IgD-negative memory B cell (primary cell): ENCODE measurements around the gene COX6A2. TPM values are rescaled to one million over a fixed set of nuclear protein-coding genes. Genes with fewer than 3 reads are reported as not detected.

Source experiments
- H3K27ac Mint-ChIP-seq, 3 donors: one replicate each; pipeline ENCODE4 v1.8.0; 2020 to 2022; ENCODE audit warnings: mild to moderate bottlenecking in 3 of 3, mixed read lengths in 3 of 3, moderate library complexity in 1 of 3
- H3K27me3 Mint-ChIP-seq: one replicate; pipeline ENCODE4 v1.8.0; 2021; ENCODE audit warnings: mixed read lengths
- H3K36me3 Mint-ChIP-seq: one replicate; pipeline ENCODE4 v1.8.0; 2020; ENCODE audit warnings: mild to moderate bottlenecking, mixed read lengths
- H3K4me1 Mint-ChIP-seq, 3 donors: one replicate each; pipeline ENCODE4 v1.8.0; 2020 to 2022; ENCODE audit warnings: mixed read lengths in 3 of 3, mild to moderate bottlenecking in 1 of 3
- H3K4me3 Mint-ChIP-seq, 4 donors: one replicate each; pipeline ENCODE4 v1.8.0; 2020 to 2022; ENCODE audit warnings: mild to moderate bottlenecking in 4 of 4, mixed read lengths in 4 of 4, moderate library complexity in 3 of 4
- H3K9me3 Mint-ChIP-seq, 3 donors: one replicate each; pipeline ENCODE4 v1.8.0; 2020 to 2021; ENCODE audit warnings: mixed read lengths in 3 of 3, mild to moderate bottlenecking in 1 of 3
- polyA plus RNA-seq: library from polyadenylated mRNA; unstranded; fragments of 300-500 nt; fragmentation: Illumina TruSeq; gene quantifications from one replicate; pipeline ENCODE4 v1.2.3, GENCODE V29; 2021

The COX6A2 gene
- polyA plus RNA-seq, 1 donor from 2014 or later, result not detected

DNA sequence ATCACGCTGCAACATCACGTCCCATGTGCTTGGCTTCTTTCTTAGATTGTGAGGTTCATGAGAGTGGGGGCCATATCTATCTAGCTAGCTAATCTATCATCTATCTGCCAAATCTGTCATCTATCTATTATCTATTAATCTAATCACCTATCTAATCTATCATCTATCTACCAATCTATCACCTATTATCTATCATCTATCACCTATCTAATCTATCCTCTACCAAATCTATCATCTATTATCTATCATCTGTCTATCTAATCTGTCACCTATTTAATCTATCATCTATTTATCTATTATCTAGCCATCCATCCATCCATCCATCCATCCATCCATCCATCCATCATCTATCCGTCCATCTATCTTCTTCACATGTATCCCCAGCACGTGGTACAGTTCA lies 14.2 kb downstream of the COX6A2 start:
- Mint-ChIP-seq H3K4me3 (no peak overlapping the region), H3K36me3 (no peaks in the 10 kb centered on the region), H3K27me3 (peaks cover 10% of the 10 kb centered on the region), H3K4me1 (peaks cover 0 to 14% (median 5%) of the 10 kb centered on the region in 3 donors), H3K9me3 (peaks cover 0 to 4% (median 3%) of the 10 kb centered on the region in 3 donors), H3K27ac (no peak overlapping the region)

DNA sequence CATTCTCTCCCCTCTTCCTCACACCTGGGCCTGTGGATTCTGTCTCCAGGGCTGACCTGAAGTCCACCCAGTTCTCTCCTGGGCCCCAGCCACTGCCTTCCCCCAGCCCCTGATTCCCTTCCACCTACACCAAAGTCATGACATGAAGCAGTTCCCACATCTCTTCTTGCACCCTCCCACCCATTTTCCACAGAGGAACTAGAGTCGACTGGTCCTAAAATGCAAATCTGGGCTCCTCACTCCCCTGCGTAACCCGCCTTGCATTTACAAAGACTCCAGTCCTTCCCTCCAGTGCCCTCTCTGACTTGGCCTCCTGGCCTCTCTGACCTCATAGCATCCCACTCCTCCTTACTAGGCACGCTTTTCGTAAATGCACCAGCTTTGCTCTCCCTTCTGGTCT lies 14.8 kb downstream of the COX6A2 start:
- Mint-ChIP-seq H3K27ac (peak overlapping the region in 1 of 3 donors; percentile 59), H3K9me3 (peaks cover 0 to 4% (median 3%) of the 10 kb centered on the region in 3 donors), H3K4me1 (peaks cover 0 to 14% (median 8%) of the 10 kb centered on the region in 3 donors), H3K4me3 (no peak overlapping the region), H3K36me3 (no peaks in the 10 kb centered on the region), H3K27me3 (peaks cover 14% of the 10 kb centered on the region)

DNA sequence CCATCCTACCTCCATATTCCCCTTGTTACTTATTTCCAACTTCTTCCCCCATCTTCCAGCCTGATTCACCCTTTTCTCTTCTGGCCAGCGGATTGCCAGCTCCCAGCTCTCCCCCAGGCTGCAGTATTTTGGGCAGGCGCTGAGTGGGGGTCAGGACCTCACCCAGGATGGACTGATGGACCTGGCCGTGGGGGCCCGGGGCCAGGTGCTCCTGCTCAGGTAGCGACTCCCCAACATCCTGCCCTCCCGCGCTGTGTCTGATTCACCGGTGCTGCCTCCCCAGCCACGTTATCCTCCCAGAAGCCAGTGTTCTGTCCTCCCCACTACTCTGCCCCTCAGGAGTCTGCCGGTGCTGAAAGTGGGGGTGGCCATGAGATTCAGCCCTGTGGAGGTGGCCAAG lies 15.4 kb downstream of the COX6A2 start:
- Mint-ChIP-seq H3K4me1 (peaks cover 0 to 14% (median 8%) of the 10 kb centered on the region in 3 donors), H3K4me3 (no peak overlapping the region), H3K36me3 (no peaks in the 10 kb centered on the region), H3K27ac (no peak overlapping the region), H3K9me3 (peaks cover 0 to under 1% (median 0%) of the 10 kb centered on the region in 3 donors), H3K27me3 (peaks cover 14% of the 10 kb centered on the region)

DNA sequence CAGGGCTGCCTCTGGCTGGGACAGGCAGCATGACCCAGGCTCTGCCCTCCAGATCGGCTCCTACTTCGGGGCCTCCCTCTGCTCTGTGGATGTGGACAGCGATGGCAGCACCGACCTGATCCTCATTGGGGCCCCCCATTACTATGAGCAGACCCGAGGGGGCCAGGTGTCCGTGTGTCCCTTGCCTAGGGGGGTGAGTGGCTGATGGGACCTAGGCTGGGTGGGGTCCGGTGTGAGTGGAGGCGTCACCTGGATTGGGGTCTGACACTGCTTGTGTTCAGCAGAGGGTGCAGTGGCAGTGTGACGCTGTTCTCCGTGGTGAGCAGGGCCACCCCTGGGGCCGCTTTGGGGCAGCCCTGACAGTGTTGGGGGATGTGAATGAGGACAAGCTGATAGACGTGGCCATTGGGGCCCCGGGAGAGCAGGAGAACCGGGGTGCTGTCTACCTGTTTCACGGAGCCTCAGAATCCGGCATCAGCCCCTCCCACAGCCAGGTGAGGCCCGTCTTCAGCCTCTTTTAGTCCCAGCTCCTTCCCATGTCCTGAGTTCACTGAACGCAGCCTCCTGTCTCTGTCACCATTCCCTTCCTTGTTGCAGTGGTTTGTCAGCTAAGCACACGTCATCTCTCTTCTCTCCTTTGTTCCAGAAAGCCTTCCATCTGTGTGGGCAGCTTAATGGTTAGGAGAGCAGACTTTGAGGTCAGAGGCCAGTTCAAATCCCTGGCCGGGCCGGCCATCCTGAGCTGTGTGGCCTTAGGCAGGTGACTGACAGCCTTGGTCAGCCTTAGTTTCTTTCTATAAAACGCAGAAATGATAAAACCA lies 16.9 kb downstream of the COX6A2 start:
- H3K27ac Mint-ChIP-seq, result no peak overlapping the region
- no peaks in the 10 kb centered on the region for H3K36me3 Mint-ChIP-seq
- H3K27me3 Mint-ChIP-seq, result peaks cover 14% of the 10 kb centered on the region
- H3K9me3 Mint-ChIP-seq, result no peaks in the 10 kb centered on the region
- H3K4me1 Mint-ChIP-seq, result peaks cover 0 to 14% (median 10%) of the 10 kb centered on the region in 3 donors
- no peak overlapping the region for H3K4me3 Mint-ChIP-seq

DNA sequence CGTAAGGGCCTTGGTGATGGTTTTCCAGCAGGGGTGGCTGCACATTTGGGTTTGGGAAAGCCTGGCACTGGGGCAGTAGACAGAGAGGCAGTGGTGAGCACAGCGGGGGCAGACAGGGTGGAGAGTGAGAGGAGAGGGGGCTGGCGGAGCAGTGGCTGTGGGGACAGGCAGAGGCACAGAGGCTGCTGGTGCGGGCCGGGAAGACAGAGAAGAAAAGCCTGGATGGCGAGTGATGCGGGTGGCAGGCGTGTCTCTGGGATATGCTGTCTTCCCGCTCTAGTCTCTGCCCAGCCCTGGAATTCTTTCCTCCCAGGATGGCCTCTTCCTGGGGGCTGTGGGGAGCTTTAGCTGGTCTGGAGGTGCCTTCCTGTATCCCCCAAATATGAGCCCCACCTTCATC lies 18.1 kb downstream of the COX6A2 start:
- Mint-ChIP-seq H3K4me3 (no peak overlapping the region), H3K27me3 (peaks cover 14% of the 10 kb centered on the region), H3K27ac (no peak overlapping the region), H3K4me1 (peaks cover 0 to 10% (median 10%) of the 10 kb centered on the region in 3 donors), H3K9me3 (no peaks in the 10 kb centered on the region), H3K36me3 (no peaks in the 10 kb centered on the region)

DNA sequence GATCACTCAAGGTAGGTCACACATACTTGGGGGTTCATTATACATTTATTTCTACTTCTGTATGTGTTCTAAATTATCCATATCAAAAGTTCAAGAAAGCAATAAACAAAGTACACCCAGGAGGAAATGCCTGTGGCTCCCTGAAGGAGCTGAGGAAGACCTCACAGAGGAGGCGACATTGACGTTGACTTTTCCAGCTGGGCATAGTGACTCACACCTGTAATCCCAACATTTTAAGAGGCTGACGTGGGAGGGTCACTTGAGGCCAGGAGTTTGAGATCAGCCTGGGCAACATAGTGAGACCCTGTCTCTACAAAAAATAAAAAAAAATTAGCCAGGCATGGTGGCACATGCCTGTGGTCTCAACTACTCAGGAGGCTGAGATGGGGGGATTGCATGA lies 18.7 kb downstream of the COX6A2 start:
- Mint-ChIP-seq H3K27ac (no peak overlapping the region), H3K9me3 (no peaks in the 10 kb centered on the region), H3K4me1 (peaks cover 0 to 10% (median 10%) of the 10 kb centered on the region in 3 donors), H3K36me3 (no peaks in the 10 kb centered on the region), H3K27me3 (peaks cover 14% of the 10 kb centered on the region), H3K4me3 (no peak overlapping the region)

DNA sequence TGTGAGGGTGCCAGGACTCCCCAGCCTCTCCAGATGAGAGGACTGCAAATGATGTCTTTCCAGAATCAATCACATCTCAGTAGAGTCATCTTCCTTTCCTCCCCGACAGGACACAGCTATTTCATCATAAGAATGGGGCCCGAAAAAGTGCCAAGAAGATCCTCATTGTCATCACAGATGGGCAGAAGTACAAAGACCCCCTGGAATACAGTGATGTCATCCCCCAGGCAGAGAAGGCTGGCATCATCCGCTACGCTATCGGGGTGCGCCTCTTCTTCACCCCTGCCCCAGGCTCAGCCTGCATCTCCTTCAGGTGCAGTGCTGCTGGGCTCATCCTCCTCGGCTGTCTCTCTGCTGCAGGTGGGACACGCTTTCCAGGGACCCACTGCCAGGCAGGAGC lies 20.8 kb downstream of the COX6A2 start:
- Mint-ChIP-seq H3K4me3 (no peak overlapping the region), H3K9me3 (no peaks in the 10 kb centered on the region), H3K27me3 (peaks cover 7% of the 10 kb centered on the region), H3K36me3 (no peaks in the 10 kb centered on the region), H3K27ac (no peak overlapping the region), H3K4me1 (peaks cover 0 to 6% (median 2%) of the 10 kb centered on the region in 3 donors)

DNA sequence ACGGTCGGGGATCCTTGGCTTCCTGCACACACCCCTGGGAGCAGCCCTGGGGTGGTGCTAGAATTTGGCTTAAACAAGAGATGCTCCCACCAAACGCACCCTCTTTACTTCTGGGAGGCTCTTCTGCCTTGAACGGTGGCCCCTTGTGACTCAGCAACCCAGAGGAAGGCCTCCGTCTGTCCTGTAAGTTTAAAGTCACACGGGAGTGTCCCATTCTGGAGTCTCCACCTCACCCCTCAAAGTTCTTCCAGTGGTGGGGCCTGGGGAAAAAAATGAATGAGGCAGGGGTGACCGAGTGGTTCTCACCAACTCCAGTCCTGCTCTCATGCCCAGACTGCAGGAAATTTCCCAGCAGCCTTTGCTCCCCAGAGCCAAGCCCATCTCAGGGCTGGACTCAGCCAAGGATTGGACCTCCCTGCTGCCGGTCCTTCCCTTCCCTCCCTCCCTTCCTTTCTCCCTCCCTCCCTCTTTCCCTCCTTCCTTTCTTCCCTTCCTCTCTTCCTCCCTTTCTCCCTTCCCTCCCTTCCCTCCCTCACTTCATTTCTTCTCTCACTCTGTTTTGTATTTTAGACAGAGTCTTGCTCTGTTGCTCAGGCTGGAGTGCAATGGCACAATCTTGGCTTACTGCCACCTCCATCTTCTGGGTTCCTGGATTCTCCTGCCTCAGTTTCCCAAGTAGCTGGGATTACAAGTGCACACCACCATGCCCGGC lies 23.7 kb downstream of the COX6A2 start:
- H3K4me1 Mint-ChIP-seq, result peaks cover 0 to 12% (median 3%) of the 10 kb centered on the region in 3 donors
- peaks cover 3% of the 10 kb centered on the region for H3K36me3 Mint-ChIP-seq
- H3K9me3 Mint-ChIP-seq, result peaks cover 0 to 5% (median 0%) of the 10 kb centered on the region in 3 donors
- H3K27me3 Mint-ChIP-seq, result peaks cover 4% of the 10 kb centered on the region
- H3K27ac Mint-ChIP-seq, result no peak overlapping the region
- H3K4me3 Mint-ChIP-seq, result no peak overlapping the region

- peaks cover 0 to 5% (median 0%) of the 10 kb centered on the region in 3 donors for H3K9me3 Mint-ChIP-seq
- H3K27ac Mint-ChIP-seq, result no peak overlapping the region
- peaks cover 0 to 12% (median 3%) of the 10 kb centered on the region in 3 donors for H3K4me1 Mint-ChIP-seq
- no peak overlapping the region for H3K4me3 Mint-ChIP-seq
- H3K27me3 Mint-ChIP-seq, result peaks cover 4% of the 10 kb centered on the region
- peaks cover 5% of the 10 kb centered on the region for H3K36me3 Mint-ChIP-seq
Observed at GRCh38 chr16:31403590-31404352, 24.4 kb downstream of the COX6A2 start.

GRCh38 chr16:31402687-31403086 lies 25.5 kb downstream of the COX6A2 start:
- H3K4me1 Mint-ChIP-seq, result peaks cover 0 to 11% (median 3%) of the 10 kb centered on the region in 3 donors
- H3K27ac Mint-ChIP-seq, result no peak overlapping the region

DNA sequence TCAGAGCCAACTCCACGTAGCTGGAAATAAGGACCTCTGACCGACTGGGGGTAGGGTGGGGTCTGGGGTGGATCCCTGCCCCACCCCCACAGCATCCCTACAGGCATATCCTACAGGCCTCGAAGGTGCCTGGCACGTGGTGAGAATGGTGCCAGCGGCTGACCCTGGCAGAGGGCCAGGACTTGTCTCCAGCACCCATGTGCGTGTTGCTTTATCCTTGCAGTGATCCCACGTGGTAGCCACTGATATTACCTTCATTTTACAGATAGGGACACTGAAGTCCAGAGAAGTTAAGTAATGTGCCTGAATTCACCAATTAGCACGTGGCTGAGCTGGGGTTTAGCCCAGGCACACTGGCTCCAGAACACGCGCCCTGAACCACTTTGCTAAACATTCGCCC lies 26.7 kb downstream of the COX6A2 start:
- Mint-ChIP-seq H3K27ac (no peak overlapping the region), H3K36me3 (peaks cover 6% of the 10 kb centered on the region)

More at GRCh38 chr16:31402687-31403086, 25.5 kb downstream of the COX6A2 start:
- H3K4me3 Mint-ChIP-seq, result no peak overlapping the region
- H3K9me3 Mint-ChIP-seq, result peaks cover 0 to 5% (median 0%) of the 10 kb centered on the region in 3 donors
- H3K27me3 Mint-ChIP-seq, result no peaks in the 10 kb centered on the region
- H3K36me3 Mint-ChIP-seq, result peaks cover 6% of the 10 kb centered on the region

DNA sequence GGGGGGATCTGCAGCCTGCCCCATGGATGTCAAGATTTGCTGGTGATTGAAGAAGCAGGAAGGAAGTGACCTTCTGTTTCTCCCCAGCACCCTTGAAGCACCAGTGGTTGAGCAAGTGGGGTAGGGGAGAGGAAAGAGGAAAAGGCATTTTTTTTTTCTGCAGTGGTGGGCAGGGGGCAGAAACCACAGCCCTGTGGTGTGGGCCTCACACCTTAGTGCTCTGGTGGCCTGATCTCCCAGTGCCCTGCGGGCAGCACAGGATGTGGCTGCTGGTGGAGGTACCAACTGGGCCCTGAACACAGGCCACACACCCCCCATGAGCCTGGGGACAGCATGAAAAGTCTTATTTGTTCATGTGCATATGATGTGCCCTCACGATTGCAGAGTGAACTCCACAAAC lies 28.0 kb downstream of the COX6A2 start:
- H3K27ac Mint-ChIP-seq, result peak overlapping the region in 1 of 3 donors; percentile 57
- H3K27me3 Mint-ChIP-seq, result no peaks in the 10 kb centered on the region
- peaks cover 8% of the 10 kb centered on the region for H3K36me3 Mint-ChIP-seq
- H3K4me1 Mint-ChIP-seq, result peaks cover 0 to 9% (median 5%) of the 10 kb centered on the region in 3 donors
- H3K4me3 Mint-ChIP-seq, result no peak overlapping the region
- peaks cover 0 to 5% (median 0%) of the 10 kb centered on the region in 3 donors for H3K9me3 Mint-ChIP-seq

More for the DNA sequence above, 26.7 kb downstream of the COX6A2 start:
- H3K4me1 Mint-ChIP-seq, result peaks cover 0 to 9% (median 3%) of the 10 kb centered on the region in 3 donors
- no peak overlapping the region for H3K4me3 Mint-ChIP-seq
- H3K27me3 Mint-ChIP-seq, result no peaks in the 10 kb centered on the region
- peaks cover 0 to 5% (median 0%) of the 10 kb centered on the region in 3 donors for H3K9me3 Mint-ChIP-seq

GRCh38 chr16:31397701-31398100 lies 30.5 kb downstream of the COX6A2 start:
- peaks cover 8% of the 10 kb centered on the region for H3K36me3 Mint-ChIP-seq
- peak overlapping the region in 1 of 3 donors; percentile 71 for H3K27ac Mint-ChIP-seq
- no peaks in the 10 kb centered on the region for H3K27me3 Mint-ChIP-seq
- H3K9me3 Mint-ChIP-seq, result peaks cover 0 to 5% (median 0%) of the 10 kb centered on the region in 3 donors
- H3K4me1 Mint-ChIP-seq, result peaks cover 0 to 8% (median 5%) of the 10 kb centered on the region in 3 donors
- no peak overlapping the region for H3K4me3 Mint-ChIP-seq

DNA sequence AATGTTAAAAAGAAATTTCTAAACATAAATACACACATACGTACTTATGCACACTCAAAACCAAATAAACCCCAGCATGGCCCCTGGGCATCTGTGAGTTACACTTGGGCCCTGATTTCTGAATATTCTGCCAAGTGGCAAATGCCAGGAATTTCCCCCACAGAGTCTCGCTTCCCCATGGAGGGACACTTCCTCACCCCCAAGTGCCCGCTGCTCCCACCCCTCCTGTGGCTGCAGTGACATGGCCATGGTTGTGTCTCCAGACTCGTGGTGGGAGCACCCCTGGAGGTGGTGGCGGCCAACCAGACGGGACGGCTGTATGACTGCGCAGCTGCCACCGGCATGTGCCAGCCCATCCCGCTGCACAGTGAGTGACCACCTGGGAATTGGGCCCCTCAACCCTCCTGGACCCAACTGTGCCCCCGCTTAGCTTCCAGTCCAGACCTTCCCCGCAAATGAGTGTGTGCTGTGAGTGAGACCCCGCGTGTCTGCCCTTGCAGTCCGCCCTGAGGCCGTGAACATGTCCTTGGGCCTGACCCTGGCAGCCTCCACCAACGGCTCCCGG lies 31.0 kb downstream of the COX6A2 start:
- Mint-ChIP-seq H3K36me3 (peaks cover 8% of the 10 kb centered on the region), H3K4me3 (no peak overlapping the region), H3K27me3 (no peaks in the 10 kb centered on the region), H3K27ac (no peak overlapping the region), H3K9me3 (peaks cover 0 to 5% (median 0%) of the 10 kb centered on the region in 3 donors), H3K4me1 (peaks cover 0 to 8% (median 5%) of the 10 kb centered on the region in 3 donors)
